Mesenchymal stem cell (in vitro differentiated cells and primary cell): ENCODE data around the gene SCNN1A. TPM values are rescaled to one million over a fixed set of nuclear protein-coding genes. Genes with fewer than 3 reads are reported as not detected.
A peak's percentile ranks its signal among the peaks of the same experiment; 100 is the strongest.

Experiments used
- DNase-seq: peaks from one replicate; pipeline ENCODE4 v3.0.0-alpha.2; 2013
- H2AFZ ChIP-seq: one replicate; pipeline ENCODE4 v1.6.1; 2013; ENCODE audit warnings: low read depth, mild to moderate bottlenecking, control low read depth, inconsistent platforms, low read length, moderate library complexity
- H2AK5ac ChIP-seq: 2 replicates; pipeline ENCODE4 v1.6.1; 2013; ENCODE audit warnings: low read length, moderate library complexity, mild to moderate bottlenecking, inconsistent platforms; ENCODE audit not compliant: severe bottlenecking
- H2BK120ac ChIP-seq: one replicate; pipeline ENCODE4 v1.6.1; 2013; ENCODE audit warnings: low read depth, mild to moderate bottlenecking, inconsistent platforms, low read length, moderate library complexity
- H2BK12ac ChIP-seq, 2 experiments: one replicate each; pipeline ENCODE4 v1.6.1; 2013; ENCODE audit warnings: inconsistent platforms in 2 of 2, low read length in 2 of 2, mild to moderate bottlenecking in 2 of 2, moderate library complexity in 2 of 2, control low read depth in 1 of 2
- H2BK15ac ChIP-seq: one replicate; pipeline ENCODE4 v1.6.1; 2013; ENCODE audit warnings: mild to moderate bottlenecking, low read depth, inconsistent platforms; ENCODE audit not compliant: poor library complexity, severe bottlenecking
- H2BK5ac ChIP-seq: 2 replicates; pipeline ENCODE4 v1.6.1; 2013; ENCODE audit warnings: low read depth, mild to moderate bottlenecking, low read length, control low read depth, inconsistent platforms; ENCODE audit not compliant: poor library complexity, severe bottlenecking
- H3K14ac ChIP-seq, 2 experiments: one replicate each; pipeline ENCODE4 v1.6.1; 2013; ENCODE audit warnings: inconsistent platforms in 2 of 2, low read length in 2 of 2, control low read depth in 1 of 2, mild to moderate bottlenecking in 1 of 2, moderate library complexity in 1 of 2
- H3K18ac ChIP-seq, 2 experiments: one replicate each; pipeline ENCODE4 v1.6.1; 2013; ENCODE audit warnings: inconsistent platforms in 2 of 2, low read length in 2 of 2, control low read depth in 1 of 2, low read depth in 1 of 2, mild to moderate bottlenecking in 1 of 2
- H3K23ac ChIP-seq, 2 experiments: one replicate each; pipeline ENCODE4 v1.6.1; 2013; ENCODE audit warnings: inconsistent platforms in 2 of 2, low read length in 2 of 2, mild to moderate bottlenecking in 2 of 2, moderate library complexity in 2 of 2, control low read depth in 1 of 2
- H3K27ac ChIP-seq: 2 replicates; pipeline ENCODE4 v1.5.1; 2013; ENCODE audit warnings: mild to moderate bottlenecking, moderate library complexity, low read length, control low read depth, inconsistent platforms; ENCODE audit not compliant: poor library complexity, severe bottlenecking
- H3K27me3 ChIP-seq, 2 experiments: 2 replicates each; pipeline versions ENCODE4 v1.6.1 to v1.7.0; 2013; ENCODE audit warnings: low read length in 2 of 2, mild to moderate bottlenecking in 2 of 2, moderate library complexity in 2 of 2, control low read depth in 1 of 2, inconsistent platforms in 1 of 2; ENCODE audit not compliant: control insufficient read depth in 1 of 2, insufficient read depth in 1 of 2
- H3K36me3 ChIP-seq, 2 experiments: 2 replicates each; pipeline versions ENCODE4 v1.6.1 to v1.7.0; 2013; ENCODE audit warnings: low read length in 2 of 2, control low read depth in 1 of 2, inconsistent platforms in 1 of 2, low read depth in 1 of 2, mild to moderate bottlenecking in 1 of 2; ENCODE audit not compliant: insufficient read depth in 2 of 2, control insufficient read depth in 1 of 2
- H3K4ac ChIP-seq, 2 experiments: one replicate each; pipeline ENCODE4 v1.6.1; 2013; ENCODE audit warnings: inconsistent platforms in 2 of 2, low read length in 2 of 2, mild to moderate bottlenecking in 2 of 2, moderate library complexity in 2 of 2, control low read depth in 1 of 2, low read depth in 1 of 2
- H3K4me1 ChIP-seq: 2 replicates; pipeline ENCODE4 v1.6.1; 2013; ENCODE audit warnings: low read depth, low read length, control low read depth; ENCODE audit not compliant: control insufficient read depth, insufficient read depth
- H3K4me2 ChIP-seq: 2 replicates; pipeline ENCODE4 v1.6.1; 2013; ENCODE audit warnings: low read length, mild to moderate bottlenecking, inconsistent platforms; ENCODE audit not compliant: poor library complexity, severe bottlenecking
- H3K4me3 ChIP-seq, 2 experiments: 2 replicates each; pipeline versions ENCODE4 v1.5.1 to v1.7.0; 2013; ENCODE audit warnings: low read length in 2 of 2, mild to moderate bottlenecking in 2 of 2, control low read depth in 1 of 2, low read depth in 1 of 2; ENCODE audit not compliant: insufficient read depth in 1 of 2
- H3K79me1 ChIP-seq: replicated peaks from 2 replicates; pipeline ENCODE4 v1.6.1; 2013; ENCODE audit warnings: mild to moderate bottlenecking, control low read depth, low read length, inconsistent platforms; ENCODE audit not compliant: poor library complexity, severe bottlenecking
- H3K9ac ChIP-seq: 2 replicates; pipeline ENCODE4 v1.7.0; 2013; ENCODE audit warnings: mild to moderate bottlenecking, low read length, moderate library complexity
- H3K9me3 ChIP-seq: 2 replicates; pipeline ENCODE4 v1.7.0; 2013; ENCODE audit warnings: mild to moderate bottlenecking, low read length; ENCODE audit not compliant: control insufficient read depth
- H4K8ac ChIP-seq: one replicate; pipeline ENCODE4 v1.6.1; 2013; ENCODE audit warnings: inconsistent platforms, mild to moderate bottlenecking, low read length, moderate library complexity
- H4K91ac ChIP-seq: one replicate; pipeline ENCODE4 v1.6.1; 2013; ENCODE audit warnings: mild to moderate bottlenecking, low read length, inconsistent platforms
- WGBS: methylation state at CpG from one replicate; pipeline ENCODE4 v1.1.7; 2013; ENCODE audit warnings: mixed read lengths; 5-methylcytosine and 5-hydroxymethylcytosine counted together
- polyA plus RNA-seq, 2 experiments: library from polyadenylated mRNA; stranded (reverse); fragments of 200-250 nt; gene quantifications; one replicate each; pipeline ENCODE4 v1.2.3, GENCODE V29; 2013

SCNN1A gene
- 1.7 TPM for polyA plus RNA-seq (2013, experiment 1 of 2)
- 1.3 TPM for polyA plus RNA-seq (2013, experiment 2 of 2)

GRCh38 chr12:6375269-6376078 is at the start of gene SCNN1A:
SCNN1A (minus strand) TSS chr12:6375563; CDS start chr12:6374783, 780 bp downstream.
- Histone ChIP-seq H3K18ac (peak within 1 kb of the TSS; percentile 77 to 78), H3K27me3 (no peaks in the 10 kb centered on the region), H4K8ac (peak within 1 kb of the TSS; percentile 95), H3K14ac (peak within 1 kb of the TSS in 1 of 2 experiments; percentile 64), H3K4ac (peak within 1 kb of the TSS; percentile 56 to 91), H3K4me3 (peak within 1 kb of the TSS in 1 of 2 experiments; percentile 16), H3K4me1 (peaks cover 51% of the 10 kb centered on the region), H2AK5ac (peak within 1 kb of the TSS; percentile 75), H3K4me2 (no peak within 1 kb of the TSS), H2BK5ac (peak within 1 kb of the TSS; percentile 46), H3K36me3 (no peaks in the 10 kb centered on the region), H2BK15ac (peak within 1 kb of the TSS; percentile 98), H3K79me1 (no peaks in the 10 kb centered on the region), H2BK120ac (peak within 1 kb of the TSS; percentile 89), H3K23ac (no peak within 1 kb of the TSS), H3K9me3 (no peaks in the 10 kb centered on the region), H3K9ac (peak within 1 kb of the TSS; percentile 75), H2BK12ac (peak within 1 kb of the TSS; percentile 96 to 98), H3K27ac (peak within 1 kb of the TSS; percentile 79), H4K91ac (peak within 1 kb of the TSS; percentile 95), H2AFZ (no peak within 1 kb of the TSS)
- 50% methylated on average over 15 of the region's 15 CpGs for WGBS
- DNase-seq, result no peak

DNA sequence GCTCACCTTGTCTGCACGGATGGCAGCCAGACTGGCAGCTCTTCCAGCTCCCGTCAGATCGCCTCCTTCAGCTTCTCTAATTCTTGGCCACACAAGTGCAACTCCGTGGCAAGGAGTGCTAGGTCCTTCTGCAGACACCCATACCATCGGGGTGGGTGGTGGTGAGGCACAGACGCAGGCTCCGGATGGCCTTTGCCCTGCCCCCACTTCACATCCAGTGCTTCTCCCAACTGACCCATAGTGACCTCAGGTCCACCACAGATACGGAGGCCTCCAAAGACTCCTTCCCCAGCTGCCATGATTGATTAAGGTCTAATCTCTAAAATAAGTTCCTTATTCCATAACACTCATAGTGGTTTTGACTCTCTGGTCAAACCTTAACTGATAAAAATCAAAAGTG is 49.5 kb upstream of the SCNN1A start:
- no peak overlapping the region for H2BK12ac ChIP-seq
- no peaks in the 10 kb centered on the region for H3K36me3 ChIP-seq
- H3K27ac ChIP-seq, result no peak overlapping the region
- no peak overlapping the region for H3K18ac ChIP-seq
- no peak overlapping the region for H3K4me3 ChIP-seq
- H4K8ac ChIP-seq, result no peak overlapping the region
- no peak overlapping the region for H2AFZ ChIP-seq
- no peak overlapping the region for H3K23ac ChIP-seq
- H3K4me1 ChIP-seq, result peaks cover 2% of the 10 kb centered on the region
- WGBS, result 79% methylated on average over 7 of the region's 8 CpGs
- H3K27me3 ChIP-seq, result no peaks in the 10 kb centered on the region
- no peak overlapping the region for H2AK5ac ChIP-seq
- no peak overlapping the region for H3K4ac ChIP-seq
- no peaks in the 10 kb centered on the region for H3K79me1 ChIP-seq
- no peak for DNase-seq
- no peak overlapping the region for H2BK15ac ChIP-seq
- no peak overlapping the region for H2BK5ac ChIP-seq
- no peak overlapping the region for H3K9ac ChIP-seq
- H3K14ac ChIP-seq, result peak overlapping the region in 1 of 2 experiments; percentile 4
- no peak overlapping the region for H2BK120ac ChIP-seq
- H3K9me3 ChIP-seq, result no peaks in the 10 kb centered on the region
- H4K91ac ChIP-seq, result no peak overlapping the region
- no peak overlapping the region for H3K4me2 ChIP-seq

DNA sequence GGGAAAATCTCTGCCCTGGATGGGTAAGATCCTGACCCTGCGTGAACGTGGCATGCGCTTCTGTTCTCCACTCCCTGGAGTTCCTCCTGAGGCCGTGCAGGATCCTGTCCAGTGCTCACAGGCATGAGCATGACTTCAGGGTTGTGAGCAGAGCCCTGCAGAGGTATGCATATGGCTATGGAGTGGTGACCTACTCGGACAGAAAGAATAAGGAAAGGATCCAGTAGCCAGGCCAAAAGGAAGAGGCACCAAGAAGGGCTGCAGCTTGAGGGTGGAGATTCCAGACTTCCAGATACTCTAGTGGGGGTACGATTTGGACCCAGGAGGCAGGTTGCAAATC is 48.6 kb upstream of the SCNN1A start:
- no peak overlapping the region for H3K14ac ChIP-seq
- no peaks in the 10 kb centered on the region for H3K27me3 ChIP-seq
- no peak overlapping the region for H2BK120ac ChIP-seq
- no peak overlapping the region for H2AK5ac ChIP-seq
- no peak overlapping the region for H4K91ac ChIP-seq
- no peak overlapping the region for H3K4me2 ChIP-seq
- H2BK12ac ChIP-seq, result peak overlapping the region in 1 of 2 experiments; percentile 7
- peak overlapping the region; percentile 41 for H3K9ac ChIP-seq
- H3K23ac ChIP-seq, result no peak overlapping the region
- H3K4me1 ChIP-seq, result peaks cover 3% of the 10 kb centered on the region
- no peak overlapping the region for H3K27ac ChIP-seq
- DNase-seq, result no peak
- WGBS, result 81% methylated on average over 6 of the region's 6 CpGs
- H3K18ac ChIP-seq, result no peak overlapping the region
- H2BK15ac ChIP-seq, result no peak overlapping the region
- no peaks in the 10 kb centered on the region for H3K9me3 ChIP-seq
- H2AFZ ChIP-seq, result peak overlapping the region; percentile 30
- H3K4me3 ChIP-seq, result no peak overlapping the region
- H3K79me1 ChIP-seq, result no peaks in the 10 kb centered on the region
- no peaks in the 10 kb centered on the region for H3K36me3 ChIP-seq
- H4K8ac ChIP-seq, result no peak overlapping the region
- H3K4ac ChIP-seq, result no peak overlapping the region
- no peak overlapping the region for H2BK5ac ChIP-seq

DNA sequence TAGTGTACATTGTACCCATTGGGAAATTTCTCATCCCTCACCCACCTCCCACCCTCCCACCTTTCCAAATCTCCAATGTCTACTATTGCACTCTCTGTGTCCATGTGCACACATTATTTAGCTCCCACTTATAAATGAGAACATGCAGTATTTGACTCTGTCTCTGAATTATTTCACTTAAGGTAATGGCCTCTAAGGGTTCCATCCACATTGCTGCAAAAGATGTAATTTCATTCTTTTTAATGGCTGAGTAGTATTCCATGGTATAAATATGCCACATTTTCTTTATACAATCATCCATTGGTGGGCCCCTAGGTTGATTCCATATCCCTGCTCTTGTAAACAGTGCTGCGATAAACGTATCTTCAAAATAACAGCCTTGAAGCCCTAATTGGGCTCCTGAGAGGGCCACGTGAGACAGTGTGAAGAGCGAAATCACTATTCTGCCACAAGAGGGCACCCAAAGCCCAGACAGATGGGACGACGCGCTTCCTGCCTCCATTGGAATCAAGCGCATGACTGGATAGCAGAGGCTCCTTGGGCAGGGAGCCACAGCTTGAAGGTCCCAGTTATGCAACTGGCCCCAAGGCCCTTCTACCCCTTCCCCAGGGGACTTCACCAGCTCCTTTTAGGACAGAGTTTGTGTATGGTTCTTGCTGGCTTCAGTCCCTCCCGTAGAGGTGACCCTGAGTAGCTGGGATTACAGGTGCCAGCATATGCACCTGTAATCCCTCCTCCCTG is 48.1 kb upstream of the SCNN1A start:
- Histone ChIP-seq H3K4me1 (peaks cover 4% of the 10 kb centered on the region), H3K23ac (no peak overlapping the region), H3K18ac (no peak overlapping the region), H2BK5ac (no peak overlapping the region), H3K79me1 (no peaks in the 10 kb centered on the region), H2AFZ (peak overlapping the region; percentile 30), H3K9ac (peak overlapping the region; percentile 41), H3K36me3 (no peaks in the 10 kb centered on the region), H2BK15ac (no peak overlapping the region), H3K4ac (no peak overlapping the region), H2AK5ac (no peak overlapping the region), H4K91ac (no peak overlapping the region), H3K4me2 (no peak overlapping the region), H3K14ac (no peak overlapping the region), H2BK12ac (peak overlapping the region in 1 of 2 experiments; percentile 7), H3K27ac (no peak overlapping the region), H3K9me3 (no peaks in the 10 kb centered on the region), H2BK120ac (no peak overlapping the region), H3K27me3 (no peaks in the 10 kb centered on the region), H3K4me3 (no peak overlapping the region), H4K8ac (no peak overlapping the region)
- 13% methylated on average over 9 of the region's 9 CpGs for WGBS
- peak; percentile 92 for DNase-seq
